ENCODE results near the gene ZNF620.
A peak's percentile ranks its signal among the peaks of the same experiment; 100 is the strongest.

ZNF620 gene

GRCh38 chr3:40532252-40532651, 26.4 kb downstream of the ZNF620 start:
- H2AFZ ChIP-seq (ENCODE audit: low read length) = no peak overlapping the region
- no peak overlapping the region for H3K27ac ChIP-seq (replicated peaks; ENCODE audit: low read length)
- no peak overlapping the region for H2BK5ac ChIP-seq (ENCODE audit: low read length)
- no peak overlapping the region for H3K14ac ChIP-seq (ENCODE audit: low read length)
- peaks cover 8 to 56% of the 10 kb centered on the region in 2 donors for H3K9me3 ChIP-seq (replicated peaks in 1 of 2; ENCODE audit: control insufficient read depth in 2 of 2, insufficient read depth in 1 of 2, low read depth in 1 of 2, low read length in 2 of 2)
- no peak overlapping the region for H3K4me3 ChIP-seq (ENCODE audit: low read length in 2 of 2)
- no peak overlapping the region for H3K18ac ChIP-seq (ENCODE audit: low read length)
- H3K23ac ChIP-seq (ENCODE audit: low read depth, low read length, poor library complexity) = no peak overlapping the region
- no peaks in the 10 kb centered on the region for H3K4me1 ChIP-seq (ENCODE audit: control insufficient read depth in 2 of 2, insufficient read depth in 1 of 2, low read depth in 1 of 2, low read length in 2 of 2)
- H2AK5ac ChIP-seq (ENCODE audit: low read depth, low read length) = no peak overlapping the region
- H3K36me3 ChIP-seq (replicated peaks in 1 of 2; ENCODE audit: control insufficient read depth in 2 of 2, insufficient read depth in 2 of 2, low read length in 2 of 2) = peaks cover 33 to 99% of the 10 kb centered on the region in 2 donors
- no peaks in the 10 kb centered on the region for H3K27me3 ChIP-seq (ENCODE audit: control insufficient read depth in 3 of 3, insufficient read depth in 3 of 3, low read depth in 1 of 3, low read length in 3 of 3)
- no peak overlapping the region for H2BK120ac ChIP-seq (ENCODE audit: low read depth, low read length)
- H4K8ac ChIP-seq (ENCODE audit: low read depth, low read length) = no peak overlapping the region
- no peak overlapping the region for H4K91ac ChIP-seq (ENCODE audit: low read depth, low read length, poor library complexity)
- no peak overlapping the region for H3K9ac ChIP-seq (ENCODE audit: low read depth, low read length, poor library complexity)
- no peaks in the 10 kb centered on the region for H3K79me1 ChIP-seq (ENCODE audit: low read depth, low read length)
- no peak overlapping the region for H2BK12ac ChIP-seq (ENCODE audit: low read length)
- H3K4ac ChIP-seq (ENCODE audit: low read length) = no peak overlapping the region
- no peak overlapping the region for H3K4me2 ChIP-seq (ENCODE audit: insufficient read depth, low read length, poor library complexity, severe bottlenecking)
- no CpG with 5 or more reads among the region's 5 CpGs for WGBS, 2 donors (ENCODE audit: extremely low coverage in 2 of 2, insufficient read length in 2 of 2, insufficient replicate concordance in 1 of 2)
- no peak overlapping the region for H2BK15ac ChIP-seq (ENCODE audit: low read length)
- no peak for DNase-seq (ENCODE audit: low spot score)

GRCh38 chr3:40534283-40534682, 28.4 kb downstream of the ZNF620 start:
- Histone ChIP-seq H3K14ac (ENCODE audit: low read length) (no peak overlapping the region), H4K8ac (ENCODE audit: low read depth, low read length) (no peak overlapping the region), H2AK5ac (ENCODE audit: low read depth, low read length) (no peak overlapping the region), H3K27me3 (ENCODE audit: control insufficient read depth in 3 of 3, insufficient read depth in 3 of 3, low read depth in 1 of 3, low read length in 3 of 3) (no peaks in the 10 kb centered on the region), H3K4me2 (ENCODE audit: insufficient read depth, low read length, poor library complexity, severe bottlenecking) (no peak overlapping the region), H3K18ac (ENCODE audit: low read length) (no peak overlapping the region), H3K27ac (replicated peaks; ENCODE audit: low read length) (no peak overlapping the region), H3K4me3 (ENCODE audit: low read length in 2 of 2) (no peak overlapping the region), H4K91ac (ENCODE audit: low read depth, low read length, poor library complexity) (no peak overlapping the region), H3K9ac (ENCODE audit: low read depth, low read length, poor library complexity) (no peak overlapping the region), H2BK12ac (ENCODE audit: low read length) (no peak overlapping the region), H3K79me1 (ENCODE audit: low read depth, low read length) (no peaks in the 10 kb centered on the region), H2BK15ac (ENCODE audit: low read length) (no peak overlapping the region), H3K4ac (ENCODE audit: low read length) (no peak overlapping the region), H3K4me1 (ENCODE audit: control insufficient read depth in 2 of 2, insufficient read depth in 1 of 2, low read depth in 1 of 2, low read length in 2 of 2) (no peaks in the 10 kb centered on the region), H2AFZ (ENCODE audit: low read length) (no peak overlapping the region), H2BK120ac (ENCODE audit: low read depth, low read length) (no peak overlapping the region), H3K23ac (ENCODE audit: low read depth, low read length, poor library complexity) (no peak overlapping the region), H3K9me3 (replicated peaks in 1 of 2; ENCODE audit: control insufficient read depth in 2 of 2, insufficient read depth in 1 of 2, low read depth in 1 of 2, low read length in 2 of 2) (peaks cover 13 to 70% of the 10 kb centered on the region in 2 donors), H3K36me3 (replicated peaks in 1 of 2; ENCODE audit: control insufficient read depth in 2 of 2, insufficient read depth in 2 of 2, low read length in 2 of 2) (peaks cover 40 to 95% of the 10 kb centered on the region in 2 donors), H2BK5ac (ENCODE audit: low read length) (no peak overlapping the region)
- no peak for DNase-seq (ENCODE audit: low spot score)

GRCh38 chr3:40546816-40547215, 41.0 kb downstream of the ZNF620 start:
- Histone ChIP-seq H3K4me1 (ENCODE audit: control insufficient read depth in 2 of 2, insufficient read depth in 1 of 2, low read depth in 1 of 2, low read length in 2 of 2) (peaks cover 5 to 6% of the 10 kb centered on the region in 2 donors), H3K9ac (ENCODE audit: low read depth, low read length, poor library complexity) (no peak overlapping the region), H3K4ac (ENCODE audit: low read length) (no peak overlapping the region), H3K4me3 (ENCODE audit: low read length in 2 of 2) (no peak overlapping the region), H4K8ac (ENCODE audit: low read depth, low read length) (no peak overlapping the region), H3K27me3 (ENCODE audit: control insufficient read depth in 3 of 3, insufficient read depth in 3 of 3, low read depth in 1 of 3, low read length in 3 of 3) (no peaks in the 10 kb centered on the region), H3K27ac (replicated peaks; ENCODE audit: low read length) (peak overlapping the region; percentile 59), H3K4me2 (ENCODE audit: insufficient read depth, low read length, poor library complexity, severe bottlenecking) (no peak overlapping the region), H2AFZ (ENCODE audit: low read length) (no peak overlapping the region), H3K14ac (ENCODE audit: low read length) (no peak overlapping the region), H3K9me3 (replicated peaks in 1 of 2; ENCODE audit: control insufficient read depth in 2 of 2, insufficient read depth in 1 of 2, low read depth in 1 of 2, low read length in 2 of 2) (no peaks in the 10 kb centered on the region), H3K23ac (ENCODE audit: low read depth, low read length, poor library complexity) (no peak overlapping the region), H4K91ac (ENCODE audit: low read depth, low read length, poor library complexity) (no peak overlapping the region), H3K18ac (ENCODE audit: low read length) (no peak overlapping the region), H3K36me3 (replicated peaks in 1 of 2; ENCODE audit: control insufficient read depth in 2 of 2, insufficient read depth in 2 of 2, low read length in 2 of 2) (no peaks in the 10 kb centered on the region), H2BK12ac (ENCODE audit: low read length) (no peak overlapping the region), H2BK15ac (ENCODE audit: low read length) (no peak overlapping the region), H2AK5ac (ENCODE audit: low read depth, low read length) (no peak overlapping the region), H2BK5ac (ENCODE audit: low read length) (no peak overlapping the region), H3K79me1 (ENCODE audit: low read depth, low read length) (peaks cover 1% of the 10 kb centered on the region), H2BK120ac (ENCODE audit: low read depth, low read length) (no peak overlapping the region)
- DNase-seq (ENCODE audit: low spot score) = no peak
- WGBS, 2 donors (ENCODE audit: extremely low coverage in 2 of 2, insufficient read length in 2 of 2, insufficient replicate concordance in 1 of 2) = no CpG with 5 or more reads among the region's 1 CpG

- Histone ChIP-seq H3K4me3 (ENCODE audit: low read length in 2 of 2) (no peak overlapping the region), H3K36me3 (replicated peaks in 1 of 2; ENCODE audit: control insufficient read depth in 2 of 2, insufficient read depth in 2 of 2, low read length in 2 of 2) (no peaks in the 10 kb centered on the region), H2BK120ac (ENCODE audit: low read depth, low read length) (no peak overlapping the region), H2AK5ac (ENCODE audit: low read depth, low read length) (no peak overlapping the region), H3K4ac (ENCODE audit: low read length) (no peak overlapping the region), H3K9me3 (replicated peaks in 1 of 2; ENCODE audit: control insufficient read depth in 2 of 2, insufficient read depth in 1 of 2, low read depth in 1 of 2, low read length in 2 of 2) (no peaks in the 10 kb centered on the region), H2BK15ac (ENCODE audit: low read length) (no peak overlapping the region), H2BK12ac (ENCODE audit: low read length) (no peak overlapping the region), H3K23ac (ENCODE audit: low read depth, low read length, poor library complexity) (no peak overlapping the region), H4K8ac (ENCODE audit: low read depth, low read length) (no peak overlapping the region), H3K27ac (replicated peaks; ENCODE audit: low read length) (no peak overlapping the region), H2BK5ac (ENCODE audit: low read length) (no peak overlapping the region), H4K91ac (ENCODE audit: low read depth, low read length, poor library complexity) (no peak overlapping the region), H3K79me1 (ENCODE audit: low read depth, low read length) (peaks cover 1% of the 10 kb centered on the region), H2AFZ (ENCODE audit: low read length) (no peak overlapping the region), H3K4me1 (ENCODE audit: control insufficient read depth in 2 of 2, insufficient read depth in 1 of 2, low read depth in 1 of 2, low read length in 2 of 2) (peaks cover 5 to 6% of the 10 kb centered on the region in 2 donors), H3K9ac (ENCODE audit: low read depth, low read length, poor library complexity) (no peak overlapping the region), H3K4me2 (ENCODE audit: insufficient read depth, low read length, poor library complexity, severe bottlenecking) (no peak overlapping the region), H3K27me3 (ENCODE audit: control insufficient read depth in 3 of 3, insufficient read depth in 3 of 3, low read depth in 1 of 3, low read length in 3 of 3) (no peaks in the 10 kb centered on the region), H3K14ac (ENCODE audit: low read length) (no peak overlapping the region), H3K18ac (ENCODE audit: low read length) (no peak overlapping the region)
- DNase-seq (ENCODE audit: low spot score) = no peak
- no CpG with 5 or more reads among the region's 1 CpG for WGBS, 2 donors (ENCODE audit: extremely low coverage in 2 of 2, insufficient read length in 2 of 2, insufficient replicate concordance in 1 of 2)
These were observed 44.3 kb downstream of the ZNF620 start for GRCh38 chr3:40550167-40550566.
